DMS53 treated with DMSO at 0.1 percent for 48 hours (cell line): ENCODE results near the gene AMZ1.
"Not testable (repeated sequence)": the region's sequence is repeated elsewhere in the genome, so short reads cannot be mapped to it uniquely, and the experiment has no call there.

Experiments used
- DNase-seq: peaks from one replicate; lab custom pipeline; 2025; ENCODE audit not compliant: unreplicated experiment; lab: John Stamatoyannopoulos, UW

AMZ1 gene

DNA sequence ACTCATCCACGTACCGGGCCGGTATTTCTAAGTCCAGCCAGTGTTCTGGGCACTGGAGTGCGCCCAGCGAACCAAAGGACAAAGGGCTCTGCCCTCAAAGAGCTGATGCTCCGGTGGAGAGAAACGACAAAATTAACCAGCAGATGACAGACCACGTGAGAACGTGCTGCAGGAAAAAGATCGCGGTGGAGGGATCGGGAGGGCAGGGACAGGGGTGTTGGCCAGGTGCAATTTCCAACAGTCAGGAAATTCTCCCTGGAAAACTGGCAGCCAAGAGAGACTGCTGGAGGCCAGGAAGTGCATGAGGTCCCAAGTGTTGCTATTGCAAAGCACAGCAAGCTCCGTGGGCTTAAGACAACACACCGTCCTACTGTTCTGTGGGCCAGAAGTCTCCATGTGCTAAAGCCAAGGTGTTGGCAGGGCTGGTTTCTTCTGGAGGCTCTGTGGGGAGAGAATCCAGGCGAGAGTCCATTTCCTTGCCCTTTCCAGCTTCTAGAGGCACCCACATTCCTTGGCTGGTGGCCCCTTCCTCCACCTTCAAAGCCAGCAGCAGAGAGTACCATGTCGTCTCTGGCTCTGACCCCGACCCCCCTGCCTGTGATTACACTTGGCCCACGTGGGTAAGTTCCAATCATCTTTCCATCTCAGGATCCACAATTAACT is 21.3 kb upstream of the AMZ1 start:
- DNase-seq = no peak

- DNase-seq = no peak
Observed at GRCh38 chr7:2667843-2668242, 20.2 kb upstream of the AMZ1 start.

DNA sequence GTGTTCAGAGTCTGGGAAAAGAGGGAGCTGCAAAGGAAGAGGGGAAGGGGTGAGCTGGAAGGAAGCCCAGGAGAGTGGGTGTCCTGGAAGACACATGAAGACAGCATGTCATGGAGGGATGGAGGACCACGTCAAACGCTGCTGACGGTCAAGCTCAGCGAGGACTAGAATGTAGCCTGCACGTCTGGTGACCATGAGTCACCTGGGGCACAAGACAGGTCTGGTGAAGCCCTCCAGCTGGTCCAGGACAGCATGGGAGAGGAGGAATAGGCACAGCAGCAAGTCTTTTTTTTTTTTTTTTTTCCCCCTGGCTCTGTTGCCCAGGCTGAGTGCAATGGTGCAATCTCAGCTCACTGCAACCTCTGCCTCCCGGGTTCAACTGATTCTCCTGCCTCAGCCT is 19.6 kb upstream of the AMZ1 start:
- no peak for DNase-seq

DNA sequence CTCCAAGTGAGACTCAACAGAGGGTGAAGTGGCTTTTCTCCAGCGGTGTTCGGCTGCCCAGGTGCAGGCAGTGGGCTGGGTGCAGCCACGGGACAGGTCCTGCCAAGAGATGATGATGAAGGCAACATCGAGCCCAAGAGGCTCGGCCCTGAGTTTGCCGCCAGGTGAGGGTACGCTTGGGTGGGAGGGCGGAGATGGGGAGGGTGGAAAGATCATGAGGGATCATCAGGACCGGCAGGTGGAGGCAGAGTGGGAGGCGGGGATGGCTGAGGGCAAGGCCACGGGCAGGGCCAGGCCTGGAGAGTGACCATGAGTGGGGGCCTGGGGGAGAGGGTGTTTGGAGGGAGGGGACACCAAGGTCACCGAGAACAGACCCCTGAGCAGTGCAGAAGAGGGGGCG is 17.8 kb upstream of the AMZ1 start:
- DNase-seq = no peak

DNA sequence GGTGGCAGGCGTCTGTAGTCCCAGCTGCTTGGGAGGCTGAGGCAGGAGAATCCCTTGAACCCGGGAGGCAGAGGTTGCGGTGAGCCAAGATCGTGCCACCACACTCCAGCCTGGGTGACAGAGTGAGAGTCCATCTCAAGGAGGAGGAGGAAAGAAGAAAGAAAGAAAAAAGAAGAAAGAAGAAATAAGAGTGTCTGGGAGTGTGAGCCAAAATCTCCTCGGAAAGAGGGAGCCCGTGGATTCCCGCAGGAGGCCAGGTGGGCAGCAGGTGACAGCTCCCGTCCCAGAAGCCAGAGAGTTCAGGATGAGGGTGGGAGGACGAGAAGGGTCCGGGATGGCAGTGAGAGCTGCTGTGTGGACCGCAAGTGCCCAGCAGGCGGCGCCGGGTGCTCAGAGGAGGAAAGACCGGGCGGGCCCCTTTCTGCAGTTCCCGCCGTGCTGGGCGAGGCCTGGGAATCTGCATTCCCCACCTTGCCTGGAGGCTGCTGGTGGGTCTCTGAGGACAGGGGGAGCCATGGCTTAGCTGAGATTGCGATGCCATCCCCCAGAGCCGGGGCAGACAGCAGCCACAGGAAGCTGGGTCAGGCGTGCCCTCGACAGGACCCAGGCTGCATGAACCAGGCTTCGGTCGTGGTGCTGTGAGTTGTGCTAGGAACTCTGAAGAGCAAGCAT is 17.1 kb upstream of the AMZ1 start:
- peak; percentile 58 for DNase-seq

DNA sequence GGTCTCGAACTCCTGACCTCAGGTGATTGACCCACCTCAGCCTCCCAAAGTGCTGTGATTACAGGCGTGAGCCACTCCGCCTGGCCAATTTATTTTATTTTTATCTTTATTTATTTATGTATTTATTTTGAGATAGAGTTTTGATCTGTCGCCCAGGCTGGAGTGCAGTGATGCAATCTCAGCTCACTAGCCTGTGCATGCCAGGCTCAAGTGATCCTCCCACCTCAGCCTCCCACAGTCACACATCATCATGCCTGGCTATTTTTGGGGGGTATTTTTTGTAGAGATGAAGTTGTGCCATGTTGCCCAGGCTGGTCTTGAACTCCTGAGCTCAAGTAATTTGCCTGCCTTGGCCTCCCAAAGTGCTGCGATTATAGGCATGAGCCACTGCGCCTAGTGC is 14.8 kb upstream of the AMZ1 start:
- DNase-seq = not testable (repeated sequence)

GRCh38 chr7:2673934-2674333 is 14.1 kb upstream of the AMZ1 start:
- DNase-seq = no peak

- no peak for DNase-seq
Observed at GRCh38 chr7:2675256-2675764, 12.7 kb upstream of the AMZ1 start.

DNA sequence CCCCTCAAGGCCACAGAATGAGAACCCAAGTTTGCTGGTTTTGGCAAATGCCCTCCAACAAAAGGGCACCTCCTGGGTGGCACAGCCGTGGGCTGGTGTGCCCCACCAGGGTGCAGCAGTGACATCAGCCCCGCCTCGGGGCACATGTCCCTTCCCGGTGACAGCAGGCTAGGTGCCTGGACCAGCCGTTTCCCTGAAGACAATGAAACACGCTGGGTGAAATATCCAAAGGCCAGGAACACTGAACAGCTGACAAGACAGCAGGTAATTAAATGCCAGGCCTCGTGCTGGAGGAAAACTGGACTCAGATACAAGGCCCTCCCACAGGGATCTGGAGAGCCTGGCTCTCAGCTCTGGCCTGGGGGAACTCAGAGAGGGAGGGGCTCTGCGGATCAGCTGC is 11.4 kb upstream of the AMZ1 start:
- DNase-seq = not testable (repeated sequence)

DNA sequence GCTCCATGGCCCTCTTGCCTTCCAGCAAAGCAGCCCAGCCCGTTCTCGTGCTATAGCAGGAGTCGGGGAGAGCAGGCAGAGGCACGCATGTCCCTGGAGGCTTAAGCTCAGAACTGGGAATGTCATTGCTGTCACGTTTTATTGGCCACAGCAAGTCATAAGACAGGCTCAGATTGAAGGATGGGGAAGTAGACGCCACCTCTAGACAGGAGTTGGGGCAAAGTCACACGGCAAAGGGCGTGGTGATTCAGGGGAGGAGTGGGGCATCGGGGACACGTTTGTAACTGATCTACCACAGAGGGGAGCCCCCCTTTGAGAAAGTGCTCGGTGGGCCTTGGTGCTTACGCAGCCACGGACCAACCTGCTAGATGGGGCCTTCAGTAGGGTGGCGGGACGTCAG is 9.5 kb upstream of the AMZ1 start:
- not testable (repeated sequence) for DNase-seq

DNA sequence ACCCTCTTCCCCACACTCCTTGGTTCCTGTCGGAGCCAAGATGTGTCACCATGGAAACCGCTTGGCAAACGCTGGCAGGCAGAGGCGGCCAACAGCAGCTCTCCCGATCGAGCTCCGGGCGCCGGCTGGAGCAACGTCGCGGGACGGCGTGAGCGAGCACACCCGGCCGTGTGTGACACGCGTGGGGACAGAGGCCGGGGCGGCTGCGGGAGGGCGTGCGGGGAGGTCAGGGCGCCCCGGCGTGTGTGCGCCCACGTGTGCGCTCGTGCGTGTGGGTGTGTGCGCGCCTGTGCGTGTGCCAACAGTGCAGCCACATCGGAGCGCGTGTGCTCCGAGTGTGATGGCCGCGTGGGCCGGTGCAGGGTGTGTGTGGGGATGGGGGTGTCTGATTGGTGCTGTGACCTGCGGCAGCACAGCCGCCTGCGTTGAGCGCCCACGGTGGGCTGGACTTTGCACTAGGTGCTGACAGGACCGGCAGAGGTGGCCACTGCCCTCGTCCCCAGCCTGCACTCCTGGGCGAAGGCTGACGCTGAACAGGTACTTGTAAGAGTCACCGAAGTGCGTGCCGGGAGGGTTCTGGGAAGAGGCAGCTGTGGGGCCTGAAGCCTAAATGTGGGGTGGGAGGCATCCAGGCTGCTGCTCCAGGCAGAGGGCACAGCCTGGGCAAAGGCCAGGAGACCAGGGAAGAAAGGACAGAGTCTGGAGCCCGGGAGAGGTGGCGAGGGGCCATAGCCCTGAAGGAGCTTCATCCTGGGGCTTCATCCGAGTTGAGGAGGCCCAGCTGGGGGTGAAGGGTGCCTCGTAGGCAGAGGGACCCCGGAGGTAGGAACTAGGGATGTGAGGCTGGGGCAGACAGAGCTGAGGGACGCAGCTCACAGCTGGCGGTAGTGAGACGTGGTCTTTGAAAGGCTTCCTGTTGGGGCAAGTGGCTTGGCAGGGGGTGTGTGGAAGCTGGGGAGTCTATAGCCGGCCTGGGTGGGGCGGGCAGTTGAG is 8.6 kb upstream of the AMZ1 start:
- not testable (repeated sequence) for DNase-seq

DNA sequence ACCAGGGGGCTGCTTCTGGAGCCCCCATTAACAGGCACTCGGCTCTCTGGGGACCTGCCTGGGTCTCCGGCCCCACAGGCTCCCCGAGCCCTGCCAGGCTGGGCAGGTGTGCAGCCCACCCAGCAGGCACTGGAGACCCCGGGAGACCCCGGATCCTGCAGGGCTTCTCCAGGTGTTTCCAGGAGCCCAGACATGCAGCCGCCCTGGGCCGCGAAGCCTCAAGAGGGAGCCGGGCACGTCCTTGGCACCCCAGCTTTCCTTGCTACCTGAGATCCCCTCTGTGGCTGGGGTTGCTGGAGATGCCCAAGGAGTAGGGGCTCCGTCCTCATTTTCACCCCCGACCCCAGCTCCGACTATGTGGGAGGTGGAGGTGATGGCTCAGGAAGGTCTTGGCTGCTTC is 7.7 kb upstream of the AMZ1 start:
- DNase-seq = no peak

- peak; percentile 56 for DNase-seq
Observed at GRCh38 chr7:2680792-2681490, 7.1 kb upstream of the AMZ1 start.

- no peak for DNase-seq
Observed at GRCh38 chr7:2681929-2682799, 5.8 kb upstream of the AMZ1 start.

GRCh38 chr7:2684501-2684900 is 3.5 kb upstream of the AMZ1 start:
- DNase-seq = no peak

- no peak for DNase-seq
Observed at GRCh38 chr7:2686101-2686500, 1.9 kb upstream of the AMZ1 start.

DNA sequence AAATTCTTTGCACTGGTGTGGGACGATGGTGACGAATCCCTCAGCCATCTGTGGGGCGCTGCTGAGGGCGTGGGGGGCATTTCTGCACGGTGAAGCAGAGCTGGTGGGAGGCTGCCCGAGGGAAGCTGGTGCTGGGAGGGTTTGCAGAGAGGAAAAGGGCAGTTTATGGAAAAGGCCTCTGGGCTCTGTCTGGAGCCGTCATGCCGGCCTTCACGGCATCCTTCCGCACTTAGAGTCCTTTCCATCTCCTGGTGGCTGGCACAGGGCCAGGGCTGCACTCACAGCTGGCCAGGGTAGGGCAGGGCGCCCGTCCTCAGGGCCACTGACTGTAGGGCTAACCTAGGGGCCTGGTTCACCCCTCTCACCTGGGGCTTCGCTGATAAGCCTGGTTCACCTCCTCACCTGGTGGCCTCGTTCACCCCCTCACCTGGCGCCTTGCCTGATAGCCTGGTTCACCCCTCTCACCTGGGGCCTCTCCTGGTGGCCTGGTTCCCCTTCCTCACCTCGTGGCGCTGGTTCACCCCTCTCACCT is 598 bp upstream of the AMZ1 start:
- peak; percentile 61 for DNase-seq

GRCh38 chr7:2688409-2689342 is 674 bp downstream of the AMZ1 start:
- no peak for DNase-seq
